ENCODE results near the gene DEPP1.

DNA sequence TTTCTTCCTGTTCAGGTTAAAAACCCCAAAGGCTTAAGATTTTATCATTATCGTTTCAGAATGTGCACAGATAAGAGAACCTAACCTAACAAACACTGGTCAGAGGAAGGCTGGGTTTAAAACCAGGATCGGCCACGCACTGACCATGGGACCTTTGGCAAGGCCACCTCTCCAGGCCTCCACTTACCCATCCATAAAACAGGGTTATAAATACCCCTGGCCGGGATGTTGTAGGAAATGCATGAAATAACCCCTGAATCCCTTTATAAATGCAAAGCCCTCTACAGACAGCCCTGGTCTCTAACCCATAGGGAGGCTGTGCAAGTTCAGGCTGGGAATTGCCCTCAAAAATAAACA, 418 bp downstream of the DEPP1 start:
- TF ChIP-seq POLR2A (IDR thresholded peaks at IDR 0.05; ENCODE audit: low read depth, low read length), result no peak
- TF ChIP-seq, protein P1, sequence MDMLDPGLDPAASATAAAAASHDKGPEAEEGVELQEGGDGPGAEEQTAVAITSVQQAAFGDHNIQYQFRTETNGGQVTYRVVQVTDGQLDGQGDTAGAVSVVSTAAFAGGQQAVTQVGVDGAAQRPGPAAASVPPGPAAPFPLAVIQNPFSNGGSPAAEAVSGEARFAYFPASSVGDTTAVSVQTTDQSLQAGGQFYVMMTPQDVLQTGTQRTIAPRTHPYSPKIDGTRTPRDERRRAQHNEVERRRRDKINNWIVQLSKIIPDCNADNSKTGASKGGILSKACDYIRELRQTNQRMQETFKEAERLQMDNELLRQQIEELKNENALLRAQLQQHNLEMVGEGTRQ (IDR thresholded peaks at IDR 0.05; ENCODE audit: low read depth, low read length), result no peak
- TF ChIP-seq, protein P2, sequence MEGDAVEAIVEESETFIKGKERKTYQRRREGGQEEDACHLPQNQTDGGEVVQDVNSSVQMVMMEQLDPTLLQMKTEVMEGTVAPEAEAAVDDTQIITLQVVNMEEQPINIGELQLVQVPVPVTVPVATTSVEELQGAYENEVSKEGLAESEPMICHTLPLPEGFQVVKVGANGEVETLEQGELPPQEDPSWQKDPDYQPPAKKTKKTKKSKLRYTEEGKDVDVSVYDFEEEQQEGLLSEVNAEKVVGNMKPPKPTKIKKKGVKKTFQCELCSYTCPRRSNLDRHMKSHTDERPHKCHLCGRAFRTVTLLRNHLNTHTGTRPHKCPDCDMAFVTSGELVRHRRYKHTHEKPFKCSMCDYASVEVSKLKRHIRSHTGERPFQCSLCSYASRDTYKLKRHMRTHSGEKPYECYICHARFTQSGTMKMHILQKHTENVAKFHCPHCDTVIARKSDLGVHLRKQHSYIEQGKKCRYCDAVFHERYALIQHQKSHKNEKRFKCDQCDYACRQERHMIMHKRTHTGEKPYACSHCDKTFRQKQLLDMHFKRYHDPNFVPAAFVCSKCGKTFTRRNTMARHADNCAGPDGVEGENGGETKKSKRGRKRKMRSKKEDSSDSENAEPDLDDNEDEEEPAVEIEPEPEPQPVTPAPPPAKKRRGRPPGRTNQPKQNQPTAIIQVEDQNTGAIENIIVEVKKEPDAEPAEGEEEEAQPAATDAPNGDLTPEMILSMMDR (conservative IDR thresholded peaks at IDR 0.05; ENCODE audit: low read depth, low read length), result no peak

Measured in IMR-90 (cell line).